HepG2 (cell line): ENCODE results near the gene SEC14L1. TPM values are rescaled to one million over a fixed set of nuclear protein-coding genes. Genes with fewer than 3 reads are reported as not detected.

Experiments used
- ARHGAP35 ChIP-seq: sonication (generic); formaldehyde crosslinking; IDR thresholded peaks from 2 replicates; pipeline ENCODE4 v1.9.0; 2022; ENCODE audit warnings: mild to moderate bottlenecking, inconsistent platforms, moderate library complexity, missing genetic modification reagents, borderline replicate concordance
- ASH2L ChIP-seq: fragments of 300-600, 200-600 bp; sonication (generic); IDR thresholded peaks from 2 replicates; pipeline ENCODE4 v1.7.0; 2017; ENCODE audit warnings: low read depth, mild to moderate bottlenecking, moderate library complexity, mixed read lengths, low read length; ENCODE audit not compliant: insufficient read length
- CEBPB ChIP-seq: IDR thresholded peaks from 2 replicates; pipeline ENCODE4 v1.6.1; 2011; ENCODE audit warnings: low read depth, low read length, improper control_type of control experiment, borderline replicate concordance
- EEA1 ChIP-seq: sonication (generic); formaldehyde crosslinking; IDR thresholded peaks from 2 replicates; pipeline ENCODE4 v1.5.1; 2020; ENCODE audit warnings: mild to moderate bottlenecking, missing genetic modification reagents, borderline replicate concordance
- FOXO4 ChIP-seq: sonication (generic); formaldehyde crosslinking; conservative IDR thresholded peaks from 2 replicates; pipeline ENCODE4 v1.8.1; 2023; ENCODE audit warnings: missing genetic modification reagents
- KLF13 ChIP-seq: sonication (generic); formaldehyde crosslinking; IDR thresholded peaks from 2 replicates; pipeline ENCODE4 v1.4.0; 2020; ENCODE audit warnings: mild to moderate bottlenecking, missing genetic modification reagents
- MIXL1 ChIP-seq: IDR thresholded peaks from 2 replicates; pipeline ENCODE4 v1.6.1; 2016
- NAIF1 ChIP-seq: sonication (generic); formaldehyde crosslinking; IDR thresholded peaks from 2 replicates; pipeline ENCODE4 v1.5.0; 2020; ENCODE audit warnings: mild to moderate bottlenecking, missing genetic modification reagents, borderline replicate concordance
- NFYC ChIP-seq: IDR thresholded peaks from 2 replicates; pipeline ENCODE4 v1.6.1; 2016; ENCODE audit warnings: missing genetic modification reagents, missing compliant biosample characterization
- PHF21A ChIP-seq: sonication (generic); formaldehyde crosslinking; IDR thresholded peaks from 2 replicates; pipeline ENCODE4 v1.5.0; 2020; ENCODE audit warnings: mild to moderate bottlenecking, missing genetic modification reagents
- POGK ChIP-seq: sonication (generic); formaldehyde crosslinking; conservative IDR thresholded peaks from 2 replicates; pipeline ENCODE4 v1.8.0; 2022; ENCODE audit warnings: mild to moderate bottlenecking, moderate library complexity, missing genetic modification reagents
- RARG ChIP-seq: sonication (generic); formaldehyde crosslinking; IDR thresholded peaks from 2 replicates; pipeline ENCODE4 v1.4.0; 2020; ENCODE audit warnings: low read depth, mild to moderate bottlenecking, missing genetic modification reagents
- SUZ12 ChIP-seq: fragments of 150-350 bp; IDR thresholded peaks from 2 replicates; pipeline ENCODE4 v1.6.1; 2014; ENCODE audit warnings: low read depth, low read length
- TEAD3 ChIP-seq: optimal IDR thresholded peaks from 2 replicates; pipeline ENCODE3; 2016; ENCODE audit warnings: borderline replicate concordance
- THRA ChIP-seq: sonication (generic); formaldehyde crosslinking; IDR thresholded peaks from 2 replicates; pipeline ENCODE4 v1.4.0; 2020; ENCODE audit warnings: missing genetic modification reagents, borderline replicate concordance
- TSC22D2 ChIP-seq: sonication (generic); formaldehyde crosslinking; IDR thresholded peaks from 2 replicates; pipeline ENCODE4 v1.5.1; 2020; ENCODE audit warnings: missing genetic modification reagents, mild to moderate bottlenecking, borderline replicate concordance
- ZBTB7B ChIP-seq: sonication (generic); formaldehyde crosslinking; IDR thresholded peaks from 2 replicates; pipeline ENCODE4 v1.4.0; 2020; ENCODE audit warnings: missing genetic modification reagents
- ZNF280D ChIP-seq: sonication (generic); formaldehyde crosslinking; IDR thresholded peaks from 2 replicates; pipeline ENCODE4 v1.5.1; 2020; ENCODE audit warnings: mild to moderate bottlenecking, missing genetic modification reagents
- ZNF292 ChIP-seq: sonication (generic); formaldehyde crosslinking; IDR thresholded peaks from 2 replicates; pipeline ENCODE4 v1.8.1; 2022; ENCODE audit warnings: mild to moderate bottlenecking, low read depth, missing genetic modification reagents, borderline replicate concordance
- ZNF333 ChIP-seq: sonication (generic); formaldehyde crosslinking; IDR thresholded peaks from 2 replicates; pipeline ENCODE4 v1.4.0; 2020; ENCODE audit warnings: mild to moderate bottlenecking, missing genetic modification reagents, borderline replicate concordance
- polyA plus RNA-seq, 8 experiments: library from polyadenylated mRNA; depleted of rRNA in 3 of 8; stranded (reverse) in 7 of 8; unstranded in 1 of 8; fragments of >200 nt; fragmentation: Illumina TruSeq in 4 of 8; extraction: Trizol in 4 of 8; gene quantifications; 2 replicates each; pipeline versions ENCODE4 v1.2.1 to v1.2.3, GENCODE V29; 2011 to 2016; ENCODE audit warnings: low read depth in 4 of 8, missing spikeins in 1 of 8, mixed read lengths in 1 of 8; ENCODE audit not compliant: insufficient read depth in 1 of 8
- total RNA-seq, 5 experiments: library from RNA; depleted of rRNA; stranded (reverse); fragments of >200 nt; fragmentation: Illumina TruSeq; extraction: Trizol; gene quantifications; 2 replicates each; pipeline ENCODE4 v1.2.3, GENCODE V29; 2016; ENCODE audit warnings: low read depth in 1 of 5

SEC14L1 gene
- total and polyA plus RNA-seq, 2 of the 13 experiments (the other 11 are each of a cell fraction or from before 2014, with no cell fraction given), result 26.3 to 43.9 TPM

- TF ChIP-seq EEA1 (CRISPR knock-in tag) (no peak), MIXL1 (CRISPR knock-in tag) (peak; percentile 66; the same call in 1 of the 2 replicates), POGK (CRISPR knock-in tag) (no peak), NAIF1 (CRISPR knock-in tag) (no peak), PHF21A (0 out of 2 replicates have a peak, but pooled peaks have one; percentile 46), CEBPB (no peak), TSC22D2 (CRISPR knock-in tag) (peak; percentile 55; the same call in 1 of the 2 replicates), SUZ12 (no peak), ARHGAP35 (CRISPR knock-in tag) (no peak), KLF13 (no peak), ASH2L (peak; percentile 70), NFYC (no peak), ZNF292 (no peak), THRA (CRISPR knock-in tag) (no peak; the same call in 1 of the 2 replicates), ZNF280D (peak; percentile 17; the same call in 1 of the 2 replicates), RARG (CRISPR knock-in tag) (no peak), TEAD3 (peak; percentile 63), FOXO4 (CRISPR knock-in tag) (no peak), ZBTB7B (CRISPR knock-in tag) (no peak), ZNF333 (CRISPR knock-in tag) (no peak)
These were observed 67.5 kb downstream of the SEC14L1 start (continued) for GRCh38 chr17:77208217-77208808.
